Nucleus accumbens (tissue), 56 donors: ENCODE measurements around the gene ISG20L2.

ENCODE experiments used
- DNase-seq, 56 donors: peaks; one replicate each; lab custom pipeline; 2025; lab: John Stamatoyannopoulos, UW

Gene ISG20L2

GRCh38 chr1:156709757-156710489, 18.6 kb downstream of the ISG20L2 start:
- peak in 25 of 56 donors; percentile 5 to 61 (median 28) for DNase-seq

DNA sequence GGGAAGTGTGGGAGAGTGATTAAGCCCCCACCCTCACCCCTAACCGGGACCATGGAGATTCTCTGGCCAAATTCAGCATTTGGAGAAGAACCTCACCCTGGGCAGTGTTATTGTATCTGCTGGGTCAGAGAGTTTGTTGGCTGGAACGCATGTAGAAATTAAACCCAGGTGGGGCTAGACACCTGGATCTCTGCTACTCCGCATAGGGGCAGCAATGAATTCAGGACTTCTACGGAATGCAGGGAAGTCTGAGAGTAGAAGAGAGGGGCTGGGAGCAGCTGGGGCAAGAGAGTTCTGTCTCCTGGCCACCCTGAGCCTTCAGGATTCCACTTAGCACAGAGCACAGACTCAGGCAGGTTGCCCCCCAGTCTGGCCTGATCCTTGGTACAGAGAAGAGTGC, 19.5 kb downstream of the ISG20L2 start:
- DNase-seq: no peak

DNA sequence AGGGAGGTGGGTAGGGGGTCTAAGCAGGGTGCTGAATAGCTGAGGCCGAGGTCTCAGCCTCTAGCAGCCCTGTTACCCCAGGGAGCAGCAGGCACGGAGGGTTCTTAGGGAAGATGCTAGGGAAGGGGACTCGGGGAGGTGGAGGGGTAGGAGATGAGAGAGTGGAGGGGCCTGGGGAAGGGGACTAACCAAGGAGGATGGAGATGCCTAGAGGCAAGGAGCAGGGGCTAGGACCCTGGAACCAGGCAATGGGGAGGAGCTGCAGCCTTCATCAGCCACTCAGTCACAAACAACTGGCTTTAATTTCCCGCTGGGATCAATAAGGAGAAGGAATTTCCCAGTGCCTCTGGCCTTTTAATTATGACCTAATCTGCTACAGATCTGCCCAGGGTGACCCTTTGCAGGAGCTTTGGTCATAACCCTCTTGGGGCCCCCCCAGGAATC, 20.3 kb downstream of the ISG20L2 start:
- DNase-seq: no peak

DNA sequence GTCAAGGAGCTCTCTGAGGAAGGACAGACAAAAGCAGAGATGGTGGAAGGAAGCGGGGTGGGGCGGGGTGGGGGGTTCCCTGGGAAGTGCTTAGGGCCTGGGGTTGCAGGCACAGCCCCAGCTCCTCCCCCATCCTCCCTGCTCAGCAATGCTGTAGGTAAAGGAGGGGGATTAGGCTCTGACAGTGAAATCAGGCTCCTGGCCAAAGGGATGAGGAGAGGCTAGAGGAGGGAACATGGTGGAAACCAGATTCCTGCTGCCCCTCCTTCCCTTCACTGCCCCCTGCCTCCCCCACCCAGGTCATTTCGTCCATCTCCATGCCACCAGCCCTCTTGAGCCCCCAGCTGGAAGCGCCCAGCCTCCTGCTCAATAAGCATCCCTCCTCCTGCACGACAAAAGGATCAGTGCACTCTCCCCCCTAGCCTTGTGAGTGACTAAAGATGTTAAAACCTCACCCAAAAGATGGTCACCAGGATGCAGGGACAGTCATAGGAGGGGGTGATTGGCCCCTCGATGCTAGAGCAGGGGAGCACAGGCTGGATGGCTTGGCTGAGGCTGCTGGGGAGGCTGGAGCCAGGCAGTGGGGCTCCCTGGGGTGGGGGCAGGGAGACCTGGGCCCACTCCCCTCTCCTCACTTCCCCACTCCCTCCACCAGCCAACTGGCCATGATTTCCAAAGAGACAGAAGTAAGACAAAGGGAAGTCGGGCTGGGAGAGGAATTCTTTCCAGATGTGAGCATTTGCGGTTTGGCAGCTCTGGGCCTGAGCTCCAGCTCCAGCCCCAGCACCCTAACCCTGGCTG, 20.9 kb downstream of the ISG20L2 start:
- DNase-seq: no peak

DNA sequence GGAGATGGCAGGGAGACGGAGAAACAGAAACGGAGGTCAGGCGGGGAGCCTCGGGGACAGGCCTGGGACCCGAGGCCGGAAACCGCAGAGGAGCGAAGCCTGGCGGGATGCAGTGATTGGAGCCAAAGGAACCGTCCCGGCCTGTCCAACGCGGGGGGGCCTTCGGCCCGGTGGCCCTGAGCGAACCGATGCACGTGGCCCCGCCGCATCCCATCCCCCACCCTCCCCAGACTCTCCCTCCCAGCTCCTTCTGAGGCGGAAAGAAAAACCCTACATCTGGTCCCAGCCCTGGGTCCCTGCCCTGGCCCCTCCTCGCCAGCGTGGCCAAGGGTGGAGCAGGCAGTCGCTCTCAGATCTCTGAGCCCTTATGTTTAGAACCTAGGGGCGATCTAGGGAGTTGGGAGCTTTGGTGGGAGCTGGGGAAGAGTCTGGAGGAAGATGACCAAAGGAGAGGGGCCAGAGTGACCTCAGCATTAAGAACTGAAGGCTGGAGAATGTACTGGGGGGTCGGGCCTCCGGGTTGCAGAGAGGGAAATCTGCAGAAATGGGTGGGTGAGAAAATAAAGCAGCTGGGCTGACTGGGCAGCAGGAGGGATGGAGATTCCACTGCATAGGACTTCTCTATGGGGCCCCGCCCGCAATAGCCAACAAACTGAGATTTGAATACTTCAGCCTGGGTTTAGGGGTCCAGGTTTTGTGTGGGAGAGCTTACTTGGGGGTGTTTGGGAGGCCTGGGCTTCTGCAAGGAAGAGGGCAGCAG, 21.7 kb downstream of the ISG20L2 start:
- DNase-seq: peak in 22 of 56 donors; percentile 7 to 80 (median 24)

- peak in 39 of 56 donors; percentile 10 to 82 (median 36) for DNase-seq
Measured at GRCh38 chr1:156705918-156706656, 22.5 kb downstream of the ISG20L2 start.

DNA sequence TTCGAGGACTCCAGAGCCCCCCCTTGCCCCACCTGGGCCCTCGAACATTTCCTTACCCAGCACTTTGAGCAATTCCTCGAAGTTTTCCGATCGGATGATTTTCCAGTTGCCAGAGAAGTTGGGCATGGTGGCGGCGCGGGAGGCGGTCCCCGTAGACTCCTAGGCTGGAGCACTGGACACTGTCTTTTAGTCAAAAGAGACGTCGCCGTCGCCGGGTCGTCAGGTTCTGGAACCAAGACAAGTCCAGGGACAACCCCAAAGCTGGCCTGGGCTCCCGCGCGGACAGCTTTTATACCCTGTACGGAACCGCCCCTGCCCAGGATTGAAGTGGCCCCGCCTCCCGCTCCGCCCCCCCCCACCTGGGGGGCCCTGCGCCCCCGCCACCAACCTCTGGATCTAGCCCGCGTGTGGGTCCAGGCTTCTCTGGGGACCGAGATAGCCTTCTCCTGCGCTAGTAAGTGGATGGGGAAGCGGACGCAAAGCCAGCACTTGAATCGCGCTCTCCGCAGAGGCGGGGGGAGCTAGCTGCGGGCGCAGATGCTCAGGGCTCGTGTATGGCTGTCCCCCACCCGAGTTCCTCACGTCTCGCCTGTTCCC, 23.1 kb downstream of the ISG20L2 start, which contains the start of gene CRABP2:
Gene CRABP2, minus strand, starts transcription at position 263 of the 597 bp plus-strand sequence. Its CDS starts 137 bp downstream, at position 126.
- DNase-seq: peak in 10 of 56 donors; percentile 21 to 67 (median 39)

GRCh38 chr1:156704930-156705320, 23.6 kb downstream of the ISG20L2 start:
- DNase-seq: peak in 10 of 56 donors; percentile 4 to 49 (median 14)

- no peak for DNase-seq
Measured at GRCh38 chr1:156704166-156704711, 24.3 kb downstream of the ISG20L2 start.

- DNase-seq: no peak
Measured at GRCh38 chr1:156703741-156704140, 24.8 kb downstream of the ISG20L2 start.

DNA sequence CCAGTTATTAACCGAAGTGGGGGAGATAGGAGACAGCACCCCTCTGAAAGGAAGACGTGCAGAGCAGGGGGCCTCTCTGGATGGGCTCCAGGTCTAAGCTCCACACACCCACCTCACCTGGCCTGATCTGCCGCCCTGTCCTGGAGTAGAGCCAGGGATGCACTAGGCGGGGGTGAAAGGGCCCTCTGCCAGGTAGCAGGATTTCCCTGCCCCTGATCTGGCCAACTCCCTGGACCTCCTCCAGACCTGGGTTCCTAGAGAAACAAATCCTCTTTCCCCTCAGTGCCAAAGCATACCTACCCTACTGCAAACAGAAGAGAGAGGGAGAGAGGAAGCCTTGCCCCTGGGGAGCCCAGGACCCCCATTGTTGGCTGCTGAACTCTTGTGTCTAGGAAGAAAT, 25.2 kb downstream of the ISG20L2 start:
- no peak for DNase-seq

GRCh38 chr1:156700736-156701531, 27.6 kb downstream of the ISG20L2 start:
- no peak for DNase-seq

- no peak for DNase-seq
Measured at GRCh38 chr1:156698995-156699394, 29.6 kb downstream of the ISG20L2 start.

- DNase-seq: no peak
Measured at GRCh38 chr1:156697481-156697880, 31.1 kb downstream of the ISG20L2 start.

GRCh38 chr1:156696755-156697154, 31.8 kb downstream of the ISG20L2 start:
- DNase-seq: no peak

- no peak for DNase-seq
Measured at GRCh38 chr1:156694690-156694962, 33.9 kb downstream of the ISG20L2 start.

DNA sequence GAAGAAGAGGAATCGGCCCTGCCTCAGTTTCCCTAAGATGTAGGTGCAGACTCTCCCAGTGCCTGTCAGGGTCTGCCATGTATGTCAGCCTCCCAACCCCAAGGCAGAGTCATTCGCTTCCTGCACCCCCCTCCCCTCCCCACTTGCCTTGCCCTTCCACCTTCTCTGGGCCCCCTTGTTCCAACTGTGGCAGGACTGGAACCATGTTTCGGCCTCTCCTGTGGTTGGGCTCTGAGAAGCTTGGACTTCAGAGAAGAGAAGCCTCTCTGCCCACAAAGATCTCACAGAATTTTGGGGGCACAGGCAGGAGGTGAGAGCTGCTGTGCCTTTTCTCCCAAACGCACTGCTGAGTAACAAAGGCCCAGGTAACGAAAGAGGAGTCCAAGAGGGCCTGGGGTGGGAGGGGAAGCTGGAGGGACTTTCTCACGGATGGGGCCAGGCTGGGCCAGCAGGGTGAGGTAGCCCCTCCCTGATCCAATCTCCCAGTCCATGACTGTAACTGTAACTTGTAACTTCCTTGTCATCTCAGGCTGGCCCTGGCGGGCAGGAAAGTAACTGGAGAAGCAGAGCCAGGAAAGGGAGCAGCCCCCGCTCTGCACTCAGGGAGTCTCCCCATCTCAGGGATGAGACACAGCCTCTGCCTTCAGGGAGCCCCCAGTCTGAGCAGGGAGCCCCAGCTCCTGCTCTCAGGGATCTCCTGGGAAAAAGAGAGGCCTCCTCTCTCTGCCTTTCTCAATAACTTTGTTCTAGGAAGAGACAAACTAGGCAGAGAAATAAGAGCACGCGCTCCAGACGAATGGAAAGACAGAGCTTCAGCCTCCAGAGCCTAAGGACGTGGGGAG, 34.5 kb downstream of the ISG20L2 start:
- no peak for DNase-seq
